ENCODE measurements around the gene RPS6KA5. TPM values are rescaled to one million over a fixed set of nuclear protein-coding genes. Genes with fewer than 3 reads are reported as not detected.

The RPS6KA5 gene
- total RNA-seq, 1 experiment from 2014 or later, result 24.2 TPM

GRCh38 chr14:90808759-90809529, 251.5 kb downstream of the RPS6KA5 start (continued):
- no peak for TF ChIP-seq CEBPB (IDR thresholded peaks at IDR 0.05; ENCODE audit: low read depth)

GRCh38 chr14:90807060-90807459, 253.4 kb downstream of the RPS6KA5 start:
- intact Hi-C loops (cut with micrococcal nuclease), result no loop called here
- DNase-seq (ENCODE audit: low read depth, low spot score) (no peak), ATAC-seq (no peak)
- H3K4me2 ChIP-seq (ENCODE audit: low read length), result no peak overlapping the region
- RAD21 ChIA-PET (ENCODE audit: low non-redundant PET in 1 of 2, low total read pairs in 2 of 2, uncharacterized antibody in 2 of 2, unreplicated experiment in 2 of 2), result no interaction called here
- H3K4me1 ChIP-seq (ENCODE audit: control insufficient read depth in 1 of 2, insufficient read depth in 2 of 2, low read length in 2 of 2), result peaks cover 3 to 16% of the 10 kb centered on the region in 2 experiments; a peak in 2 of 4 replicates
- H3K36me3 ChIP-seq (ENCODE audit: control insufficient read depth in 1 of 2, insufficient read depth in 2 of 2, low read length in 2 of 2), result no peaks in the 10 kb centered on the region
- H3K9ac ChIP-seq (ENCODE audit: low read length), result no peak overlapping the region
- no TSS peak for BruUV-seq (replicated peaks)
- no peak overlapping the region for H3K4me3 ChIP-seq (replicated peaks in 1 of 2; ENCODE audit: low read depth in 1 of 2, low read length in 2 of 2)
- H3K9me3 ChIP-seq (ENCODE audit: control insufficient read depth in 1 of 2, insufficient read depth in 1 of 2, low read depth in 1 of 2, low read length in 2 of 2), result no peaks in the 10 kb centered on the region
- H3K27me3 ChIP-seq (ENCODE audit: insufficient read depth, low read length), result no peaks in the 10 kb centered on the region
- H3K9me2 ChIP-seq (ENCODE audit: insufficient read depth), result no peaks in the 10 kb centered on the region
- H3K27ac ChIP-seq (ENCODE audit: low read depth, low read length), result no peak overlapping the region
- H4K20me1 ChIP-seq (ENCODE audit: insufficient read depth), result no peaks in the 10 kb centered on the region
- POLR2A ChIA-PET, result no interaction called here
- CTCF ChIA-PET, result no interaction called here
- no peak overlapping the region for H2AFZ ChIP-seq (ENCODE audit: low read depth, low read length, poor library complexity, severe bottlenecking)
- peaks cover 17% of the 10 kb centered on the region; the same call in 1 of the 2 replicates for H3K79me2 ChIP-seq (ENCODE audit: insufficient read depth, low read length)
- TF ChIP-seq EZH2phosphoT487 (IDR thresholded peaks at IDR 0.05; ENCODE audit: borderline replicate concordance) (no peak), POLR2A (IDR thresholded peaks at IDR 0.05; ENCODE audit: borderline replicate concordance, extremely low read depth, insufficient read depth, insufficient read length) (no peak), REST (IDR thresholded peaks at IDR 0.05; ENCODE audit: low read depth) (no peak), EGR1 (IDR thresholded peaks at IDR 0.05; ENCODE audit: low read depth) (no peak), ZFX (IDR thresholded peaks at IDR 0.05) (no peak), ATF3 (IDR thresholded peaks at IDR 0.05) (no peak), SRF (IDR thresholded peaks at IDR 0.05; ENCODE audit: low read depth) (no peak), EZH2 (IDR thresholded peaks at IDR 0.05) (no peak), SIN3A (IDR thresholded peaks at IDR 0.05; ENCODE audit: low read depth) (no peak), RAD21 (IDR thresholded peaks at IDR 0.05; ENCODE audit: low read depth) (no peak), MAX (IDR thresholded peaks at IDR 0.05) (no peak), CEBPB (IDR thresholded peaks at IDR 0.05; ENCODE audit: low read depth) (no peak), TCF7L2 (IDR thresholded peaks at IDR 0.05; ENCODE audit: borderline replicate concordance, extremely low read depth, insufficient read depth, insufficient read length) (no peak), CTCF (IDR thresholded peaks at IDR 0.05 in 2 of 3, conservative IDR thresholded peaks at IDR 0.05 in 1 of 3; ENCODE audit: borderline replicate concordance in 1 of 3, insufficient read depth in 1 of 3, low read depth in 2 of 3, low read length in 2 of 3) (no peak), SP1 (IDR thresholded peaks at IDR 0.05; ENCODE audit: low read depth) (no peak), YY1 (IDR thresholded peaks at IDR 0.05; ENCODE audit: extremely low read depth, insufficient replicate concordance, low read depth, low read length) (no peak)

All from HCT116 (cell line).